Panc1 (cell line): ENCODE data around the gene QSER1.

Source experiments
- POLR2AphosphoS5 ChIP-seq: IDR thresholded peaks from 2 replicates; pipeline ENCODE4 v1.6.1; 2012; ENCODE audit warnings: mild to moderate bottlenecking, low read depth, low read length, moderate library complexity
- SIN3A ChIP-seq: IDR thresholded peaks from 2 replicates; pipeline ENCODE4 v1.6.1; 2012; ENCODE audit warnings: low read depth, mild to moderate bottlenecking, low read length, moderate library complexity, borderline replicate concordance; ENCODE audit not compliant: insufficient read depth
- TCF7L2 ChIP-seq: IDR thresholded peaks from 2 replicates; pipeline ENCODE4 v1.6.1; 2011; ENCODE audit warnings: mild to moderate bottlenecking, low read depth, low read length, inconsistent platforms
- TF ChIP-seq, protein P1 (sequence below): fragments of 450-650 bp; IDR thresholded peaks from 2 replicates; pipeline ENCODE4 v1.5.1; 2017; ENCODE audit warnings: mild to moderate bottlenecking
- TF ChIP-seq, protein P2 (sequence below), 2 experiments: IDR thresholded peaks; 2 replicates each; pipeline ENCODE4 v1.6.1; 2011 to 2012; ENCODE audit warnings: low read depth in 2 of 2, control low read depth in 1 of 2, low read length in 1 of 2, mild to moderate bottlenecking in 1 of 2, moderate library complexity in 1 of 2; ENCODE audit not compliant: insufficient read depth in 1 of 2

DNA sequence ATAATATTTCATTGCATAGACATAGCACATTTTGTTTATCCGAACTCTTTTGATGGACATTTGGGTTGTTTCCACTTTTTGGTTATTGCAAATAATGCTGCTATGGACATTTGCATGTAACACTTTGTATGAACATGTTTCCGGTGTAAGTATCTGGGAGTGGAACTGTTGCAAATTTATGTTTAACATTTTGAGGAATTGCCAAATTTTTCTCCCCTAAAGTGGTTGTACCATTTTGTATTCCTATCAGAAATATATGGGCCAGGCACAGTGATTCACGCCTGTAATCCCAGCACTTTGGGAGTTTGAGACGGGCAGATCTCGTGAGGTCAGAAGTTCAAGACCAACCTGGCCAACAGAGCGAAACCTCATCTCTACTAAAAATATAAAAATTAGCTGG is 16.0 kb downstream of the QSER1 start:
- TF ChIP-seq, protein P1, sequence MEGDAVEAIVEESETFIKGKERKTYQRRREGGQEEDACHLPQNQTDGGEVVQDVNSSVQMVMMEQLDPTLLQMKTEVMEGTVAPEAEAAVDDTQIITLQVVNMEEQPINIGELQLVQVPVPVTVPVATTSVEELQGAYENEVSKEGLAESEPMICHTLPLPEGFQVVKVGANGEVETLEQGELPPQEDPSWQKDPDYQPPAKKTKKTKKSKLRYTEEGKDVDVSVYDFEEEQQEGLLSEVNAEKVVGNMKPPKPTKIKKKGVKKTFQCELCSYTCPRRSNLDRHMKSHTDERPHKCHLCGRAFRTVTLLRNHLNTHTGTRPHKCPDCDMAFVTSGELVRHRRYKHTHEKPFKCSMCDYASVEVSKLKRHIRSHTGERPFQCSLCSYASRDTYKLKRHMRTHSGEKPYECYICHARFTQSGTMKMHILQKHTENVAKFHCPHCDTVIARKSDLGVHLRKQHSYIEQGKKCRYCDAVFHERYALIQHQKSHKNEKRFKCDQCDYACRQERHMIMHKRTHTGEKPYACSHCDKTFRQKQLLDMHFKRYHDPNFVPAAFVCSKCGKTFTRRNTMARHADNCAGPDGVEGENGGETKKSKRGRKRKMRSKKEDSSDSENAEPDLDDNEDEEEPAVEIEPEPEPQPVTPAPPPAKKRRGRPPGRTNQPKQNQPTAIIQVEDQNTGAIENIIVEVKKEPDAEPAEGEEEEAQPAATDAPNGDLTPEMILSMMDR, result no peak
- TF ChIP-seq, protein P2, sequence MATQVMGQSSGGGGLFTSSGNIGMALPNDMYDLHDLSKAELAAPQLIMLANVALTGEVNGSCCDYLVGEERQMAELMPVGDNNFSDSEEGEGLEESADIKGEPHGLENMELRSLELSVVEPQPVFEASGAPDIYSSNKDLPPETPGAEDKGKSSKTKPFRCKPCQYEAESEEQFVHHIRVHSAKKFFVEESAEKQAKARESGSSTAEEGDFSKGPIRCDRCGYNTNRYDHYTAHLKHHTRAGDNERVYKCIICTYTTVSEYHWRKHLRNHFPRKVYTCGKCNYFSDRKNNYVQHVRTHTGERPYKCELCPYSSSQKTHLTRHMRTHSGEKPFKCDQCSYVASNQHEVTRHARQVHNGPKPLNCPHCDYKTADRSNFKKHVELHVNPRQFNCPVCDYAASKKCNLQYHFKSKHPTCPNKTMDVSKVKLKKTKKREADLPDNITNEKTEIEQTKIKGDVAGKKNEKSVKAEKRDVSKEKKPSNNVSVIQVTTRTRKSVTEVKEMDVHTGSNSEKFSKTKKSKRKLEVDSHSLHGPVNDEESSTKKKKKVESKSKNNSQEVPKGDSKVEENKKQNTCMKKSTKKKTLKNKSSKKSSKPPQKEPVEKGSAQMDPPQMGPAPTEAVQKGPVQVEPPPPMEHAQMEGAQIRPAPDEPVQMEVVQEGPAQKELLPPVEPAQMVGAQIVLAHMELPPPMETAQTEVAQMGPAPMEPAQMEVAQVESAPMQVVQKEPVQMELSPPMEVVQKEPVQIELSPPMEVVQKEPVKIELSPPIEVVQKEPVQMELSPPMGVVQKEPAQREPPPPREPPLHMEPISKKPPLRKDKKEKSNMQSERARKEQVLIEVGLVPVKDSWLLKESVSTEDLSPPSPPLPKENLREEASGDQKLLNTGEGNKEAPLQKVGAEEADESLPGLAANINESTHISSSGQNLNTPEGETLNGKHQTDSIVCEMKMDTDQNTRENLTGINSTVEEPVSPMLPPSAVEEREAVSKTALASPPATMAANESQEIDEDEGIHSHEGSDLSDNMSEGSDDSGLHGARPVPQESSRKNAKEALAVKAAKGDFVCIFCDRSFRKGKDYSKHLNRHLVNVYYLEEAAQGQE (IDR thresholded peaks at IDR 0.05; ENCODE audit: insufficient read depth in 1 of 2, low read depth in 2 of 2, low read length in 1 of 2), result no peak
- TF ChIP-seq POLR2AphosphoS5 (no peak), SIN3A (no peak), TCF7L2 (no peak)
